Measurements from ENCODE around the gene WWOX. TPM values are rescaled to one million over a fixed set of nuclear protein-coding genes. Genes with fewer than 3 reads are reported as not detected.

Gene WWOX
- total and polyA plus RNA-seq, 2 donors (not counting 3 experiments of a cell fraction or from before 2014, with no cell fraction given) = 6.2 to 12.5 TPM

- Histone ChIP-seq H3K27me3 (ENCODE audit: control insufficient read depth in 2 of 2, insufficient read depth in 2 of 2, low read length in 2 of 2) (no peaks in the 10 kb centered on the region), H3K79me2 (ENCODE audit: control insufficient read depth, insufficient read depth, low read length) (no peaks in the 10 kb centered on the region), H3K9me1 (replicated peaks; ENCODE audit: control insufficient read depth, extremely low read depth, insufficient read depth, low read length) (no peaks in the 10 kb centered on the region), H3K36me3 (ENCODE audit: control insufficient read depth in 2 of 2, extremely low read depth in 1 of 2, insufficient read depth in 2 of 2, low read length in 2 of 2) (no peaks in the 10 kb centered on the region), H4K20me1 (replicated peaks; ENCODE audit: control insufficient read depth, extremely low read depth, insufficient read depth, low read length) (no peaks in the 10 kb centered on the region), H3K9ac (replicated peaks; ENCODE audit: extremely low read depth, insufficient read depth, low read length) (no peak overlapping the region), H3K27ac (ENCODE audit: insufficient read depth, low read depth, low read length) (no peak overlapping the region), H3K4me1 (ENCODE audit: control insufficient read depth, extremely low read depth, insufficient read depth, low read length) (no peaks in the 10 kb centered on the region), H3K4me3 (replicated peaks in 1 of 3; ENCODE audit: insufficient read depth in 1 of 3, low read depth in 1 of 3, low read length in 3 of 3) (no peak overlapping the region), H3K9me3 (replicated peaks; ENCODE audit: control insufficient read depth, insufficient read depth, low read length) (peaks cover 3% of the 10 kb centered on the region), H3K4me2 (ENCODE audit: insufficient read depth, low read length) (no peak overlapping the region), H2AFZ (ENCODE audit: low read depth, low read length) (no peak overlapping the region)
- TF ChIP-seq EZH2 (IDR thresholded peaks at IDR 0.05; ENCODE audit: borderline replicate concordance, low read depth, low read length, severe bottlenecking) (no peak), CTCF (IDR thresholded peaks at IDR 0.05; ENCODE audit: extremely low read depth in 1 of 2, insufficient read depth in 1 of 2, low read depth in 1 of 2, low read length in 2 of 2) (no peak), JUN (IDR thresholded peaks at IDR 0.05; ENCODE audit: borderline replicate concordance, insufficient read depth, insufficient read length, low read depth) (no peak), GATA2 (IDR thresholded peaks at IDR 0.05; ENCODE audit: insufficient read depth, insufficient read length, low read depth, low read length) (no peak), POLR2AphosphoS5 (IDR thresholded peaks at IDR 0.05; ENCODE audit: insufficient read depth, low read depth, low read length) (no peak), FOS (IDR thresholded peaks at IDR 0.05; ENCODE audit: borderline replicate concordance, insufficient read depth, low read length) (no peak), POLR2A (IDR thresholded peaks at IDR 0.05; ENCODE audit: low read depth, low read length) (no peak), MYC (IDR thresholded peaks at IDR 0.05; ENCODE audit: low read depth, low read length) (no peak), MAX (IDR thresholded peaks at IDR 0.05; ENCODE audit: insufficient read depth, insufficient read length) (no peak)
- FAIRE-seq (no peak), DNase-seq (ENCODE audit: low read depth, low spot score) (no peak)
- ChIA-PET CTCF (no interaction called here), POLR2A (no interaction called here)
- dilution Hi-C loops (cut with MboI; ENCODE audit: extremely low pct_ligation_motif_present, low sequenced_read_pairs) = no loop called here
- BruUV-seq (replicated peaks) = no TSS peak
- intact Hi-C loops (cut with micrococcal nuclease) = no loop called here
These were observed 688.8 kb downstream of the WWOX start for GRCh38 chr16:78788276-78788675.
